ENCODE results near the gene PLOD2.

The PLOD2 gene

GRCh38 chr3:146160964-146161662, at the start of gene PLOD2:
Gene PLOD2, minus strand, starts transcription at chr3:146161184. Its CDS starts 195 bp downstream, at chr3:146160989.
- DNase-seq = no peak

GRCh38 chr3:146209371-146209770, 48.4 kb upstream of the PLOD2 start:
- DNase-seq = no peak

GRCh38 chr3:146203776-146204175, 42.8 kb upstream of the PLOD2 start:
- DNase-seq = no peak

- no peak for DNase-seq
Measured at GRCh38 chr3:146200461-146201220, 39.7 kb upstream of the PLOD2 start.

- no peak for DNase-seq
Measured at GRCh38 chr3:146199762-146200161, 38.8 kb upstream of the PLOD2 start.

GRCh38 chr3:146196789-146197188, 35.8 kb upstream of the PLOD2 start:
- no peak for DNase-seq

GRCh38 chr3:146195605-146196004, 34.6 kb upstream of the PLOD2 start:
- DNase-seq = no peak

GRCh38 chr3:146195030-146195429, 34.0 kb upstream of the PLOD2 start:
- no peak for DNase-seq

- no peak for DNase-seq
Measured at GRCh38 chr3:146191051-146191450, 30.1 kb upstream of the PLOD2 start.

- peak; percentile 3 for DNase-seq
Measured at GRCh38 chr3:146189519-146190173, 28.7 kb upstream of the PLOD2 start.

- no peak for DNase-seq
Measured at GRCh38 chr3:146187334-146187950, 26.5 kb upstream of the PLOD2 start.

GRCh38 chr3:146184241-146185015, 23.4 kb upstream of the PLOD2 start:
- DNase-seq = no peak

- no peak for DNase-seq
Measured at GRCh38 chr3:146181216-146181615, 20.2 kb upstream of the PLOD2 start.

- DNase-seq = no peak
Measured at GRCh38 chr3:146180376-146180775, 19.4 kb upstream of the PLOD2 start.

- no peak for DNase-seq
Measured at GRCh38 chr3:146178006-146178689, 17.2 kb upstream of the PLOD2 start.

GRCh38 chr3:146177519-146177918, 16.5 kb upstream of the PLOD2 start:
- DNase-seq = no peak

- DNase-seq = no peak
Measured at GRCh38 chr3:146177072-146177471, 16.1 kb upstream of the PLOD2 start.

GRCh38 chr3:146172586-146172985, 11.6 kb upstream of the PLOD2 start:
- DNase-seq = no peak

- DNase-seq = no peak
Measured at GRCh38 chr3:146170591-146170990, 9.6 kb upstream of the PLOD2 start.

- DNase-seq = no peak
Measured at GRCh38 chr3:146169891-146170290, 8.9 kb upstream of the PLOD2 start.

- no peak for DNase-seq
Measured at GRCh38 chr3:146166826-146167225, 5.8 kb upstream of the PLOD2 start.

GRCh38 chr3:146166415-146166821, 5.4 kb upstream of the PLOD2 start:
- DNase-seq = no peak

Data from CD4-positive, alpha-beta T cell treated with Interleukin-17A for 4 hours (primary cell).